ENCODE results near the gene MORC1. TPM values are rescaled to one million over a fixed set of nuclear protein-coding genes. Genes with fewer than 3 reads are reported as not detected.
"Not testable (repeated sequence)": the region's sequence is repeated elsewhere in the genome, so short reads cannot be mapped to it uniquely, and the experiment has no call there.

The MORC1 gene
- total RNA-seq (2014; rRNA removed; shearing (Covaris generic)): not detected in 2 replicates

- DNase-seq (ENCODE audit: low read depth): no peak
Observed at GRCh38 chr3:109117939-109118338, at the start of gene MORC1. MORC1 (minus strand) TSS chr3:109118134; CDS start chr3:109118059, 75 bp downstream.

DNA sequence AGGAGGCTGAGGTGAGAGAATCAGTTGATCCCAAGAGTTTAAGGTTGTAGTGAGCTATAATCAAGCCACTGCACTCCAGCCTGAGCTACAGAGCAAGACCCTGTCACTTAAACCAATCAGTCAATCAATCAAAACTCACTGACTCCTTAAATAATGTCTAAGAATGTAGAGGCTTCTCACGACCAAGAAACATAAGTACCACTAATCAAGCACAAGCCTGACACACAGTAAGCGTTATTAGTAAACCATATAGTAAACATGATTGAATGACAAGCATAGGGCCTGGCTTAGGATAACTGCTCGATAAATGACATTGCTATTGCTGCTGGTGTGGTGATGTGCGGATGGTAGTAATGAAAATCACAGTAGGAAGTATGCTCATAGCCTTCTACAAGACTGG, 48.0 kb upstream of the MORC1 start:
- DNase-seq (ENCODE audit: low read depth): no peak

GRCh38 chr3:109161487-109162123, 43.7 kb upstream of the MORC1 start:
- DNase-seq (ENCODE audit: low read depth): no peak

DNA sequence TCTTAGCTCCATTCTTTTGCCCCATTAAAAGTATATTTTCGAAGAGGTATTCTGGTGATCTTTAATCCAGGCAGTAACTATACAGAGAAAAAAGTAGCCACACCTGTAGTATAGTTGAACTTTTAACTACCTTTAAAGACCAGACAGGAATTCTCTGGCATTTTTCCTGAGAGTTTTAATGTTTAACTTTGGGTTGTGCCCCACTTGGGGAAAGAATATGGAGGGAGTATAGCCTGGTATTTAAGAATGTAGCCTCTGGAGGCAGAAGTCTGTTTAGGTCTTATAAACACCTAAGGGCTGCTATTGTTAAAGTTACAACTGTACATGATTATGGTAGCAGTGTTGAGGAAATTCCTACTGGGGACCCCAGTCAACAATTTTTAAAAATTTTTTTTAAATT, 37.9 kb upstream of the MORC1 start:
- DNase-seq (ENCODE audit: low read depth): no peak

- no peak for DNase-seq (ENCODE audit: low read depth)
Observed at GRCh38 chr3:109154979-109155378, 37.0 kb upstream of the MORC1 start.

DNA sequence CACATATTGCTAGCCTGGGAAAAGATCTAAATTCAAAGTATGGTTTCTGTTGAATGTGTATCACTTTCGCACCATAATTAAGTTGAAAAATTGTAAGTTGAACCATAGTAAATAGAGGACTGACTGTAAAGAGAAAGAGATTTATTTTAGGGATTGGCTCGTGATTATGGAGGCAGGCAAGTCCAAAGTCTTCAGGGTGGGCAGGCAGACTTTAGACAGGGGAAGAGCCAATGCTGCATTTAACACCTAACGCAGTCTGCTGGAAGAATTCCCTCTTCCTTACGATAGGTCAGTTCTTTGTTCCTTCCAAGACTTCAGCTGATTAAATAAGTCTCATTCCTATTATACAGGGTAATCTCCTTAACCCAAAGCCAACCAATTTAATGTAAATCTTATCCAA, 34.4 kb upstream of the MORC1 start:
- DNase-seq (ENCODE audit: low read depth): no peak

DNA sequence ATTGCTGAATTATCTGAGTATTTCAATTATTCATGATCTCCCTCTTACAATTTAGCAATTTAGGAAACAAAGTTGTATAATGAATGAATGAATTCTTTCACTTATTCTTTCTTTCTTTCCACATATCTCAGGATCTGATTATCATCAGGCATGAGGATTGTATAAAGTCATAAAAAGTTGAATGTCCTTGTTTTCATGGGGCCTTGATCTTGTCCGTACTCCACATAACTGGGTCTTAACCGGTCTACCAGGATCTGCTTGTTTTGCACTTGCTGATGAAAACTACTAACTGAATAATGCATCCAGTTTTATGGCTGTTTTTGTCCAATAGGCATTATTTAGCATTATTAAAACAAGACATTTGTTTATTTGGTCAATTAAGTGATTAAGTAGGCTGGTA, 31.1 kb upstream of the MORC1 start:
- no peak for DNase-seq (ENCODE audit: low read depth)

- no peak for DNase-seq (ENCODE audit: low read depth)
Observed at GRCh38 chr3:109143646-109144045, 25.7 kb upstream of the MORC1 start.

DNA sequence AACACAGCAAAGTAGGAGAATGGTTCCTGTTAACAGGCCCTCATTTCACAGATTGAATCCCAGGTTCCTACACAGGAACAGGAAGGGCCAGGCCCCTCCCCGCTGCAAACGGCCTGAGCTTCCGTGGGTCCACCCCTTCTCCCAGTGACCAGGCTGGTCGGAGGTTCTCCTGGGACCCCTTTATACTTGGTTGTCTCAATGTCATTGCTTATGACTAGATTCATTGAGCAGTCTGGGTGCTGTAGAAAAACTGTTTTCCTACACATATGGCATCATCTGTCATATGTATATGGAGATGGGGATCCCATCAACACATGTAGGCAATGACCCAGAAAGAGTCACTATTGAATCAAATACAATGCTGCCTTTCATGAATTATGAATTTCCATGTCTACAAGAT, 22.4 kb upstream of the MORC1 start:
- DNase-seq (ENCODE audit: low read depth): no peak

DNA sequence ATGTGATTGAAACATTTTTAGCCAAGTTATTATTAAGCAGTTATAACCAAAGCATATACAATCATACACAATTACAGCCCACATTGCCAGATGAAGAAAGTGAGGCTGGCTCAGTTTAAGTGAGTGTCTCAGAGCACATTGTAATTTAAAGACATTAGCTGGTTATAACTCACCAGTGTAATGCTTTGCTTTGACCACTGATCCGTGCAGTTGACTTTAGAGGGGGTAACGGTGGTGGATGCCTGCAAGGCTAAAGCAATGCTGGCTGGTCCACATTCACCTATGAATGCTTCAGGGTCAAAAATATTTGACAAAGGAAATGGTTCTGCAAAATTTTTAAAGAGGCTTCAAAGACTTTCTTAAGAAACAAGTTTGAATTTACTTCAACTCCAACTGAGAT, 19.8 kb upstream of the MORC1 start:
- DNase-seq (ENCODE audit: low read depth): no peak

GRCh38 chr3:109136523-109136922, 18.6 kb upstream of the MORC1 start, which contains the start of gene C3orf85:
C3orf85 (plus strand) TSS chr3:109136719; CDS start chr3:109136848, 129 bp downstream.
- no peak for DNase-seq (ENCODE audit: low read depth)

DNA sequence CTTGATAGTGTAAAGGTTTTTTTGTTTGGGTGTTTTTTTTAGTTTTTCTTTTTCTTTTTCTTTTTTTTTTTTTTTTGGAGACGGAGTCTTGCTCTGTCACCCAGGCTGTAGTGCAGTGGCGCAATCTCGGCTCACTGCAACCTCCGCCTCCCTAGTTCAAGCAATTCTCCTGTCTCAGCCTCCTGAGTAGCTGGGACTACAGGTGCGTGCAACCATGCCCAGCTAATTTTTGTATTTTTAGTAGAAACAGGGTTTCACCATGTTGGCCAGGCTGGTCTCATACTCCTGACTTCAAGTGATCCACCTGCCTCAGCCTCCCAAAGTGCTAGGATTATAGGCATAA, 15.5 kb upstream of the MORC1 start:
- not testable (repeated sequence) for DNase-seq (ENCODE audit: low read depth)

DNA sequence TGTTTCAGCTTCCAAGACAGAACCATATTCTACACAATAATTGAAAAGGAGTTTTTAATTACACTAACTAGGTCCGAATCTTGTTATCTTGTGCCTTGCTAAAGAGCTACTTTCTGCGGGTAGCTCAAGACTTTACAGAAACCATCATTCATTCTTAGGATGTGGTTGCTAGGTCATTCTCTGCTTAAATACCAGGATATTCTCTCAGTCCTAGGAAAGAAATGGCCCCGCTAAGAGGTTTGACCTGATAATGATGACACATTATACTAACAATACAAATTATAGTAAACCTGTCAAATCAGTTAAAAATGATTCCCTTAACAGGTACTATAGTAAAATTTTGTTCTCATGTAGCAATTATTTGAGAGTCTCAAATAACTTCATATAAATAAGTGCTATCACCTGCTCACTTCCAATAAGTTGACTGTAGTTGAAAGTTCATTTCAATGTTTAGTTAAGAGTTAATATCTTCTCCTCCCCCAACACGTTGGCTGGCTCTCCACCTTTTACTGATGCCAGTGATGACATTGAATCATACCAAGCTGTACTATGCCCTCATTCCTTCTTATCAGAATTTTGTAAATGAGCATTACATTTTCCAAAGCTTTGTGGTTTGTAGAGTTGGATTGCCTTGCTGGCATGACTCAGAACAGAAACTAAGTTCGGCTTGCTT, 15.0 kb upstream of the MORC1 start:
- DNase-seq (ENCODE audit: low read depth): peak; percentile 3

DNA sequence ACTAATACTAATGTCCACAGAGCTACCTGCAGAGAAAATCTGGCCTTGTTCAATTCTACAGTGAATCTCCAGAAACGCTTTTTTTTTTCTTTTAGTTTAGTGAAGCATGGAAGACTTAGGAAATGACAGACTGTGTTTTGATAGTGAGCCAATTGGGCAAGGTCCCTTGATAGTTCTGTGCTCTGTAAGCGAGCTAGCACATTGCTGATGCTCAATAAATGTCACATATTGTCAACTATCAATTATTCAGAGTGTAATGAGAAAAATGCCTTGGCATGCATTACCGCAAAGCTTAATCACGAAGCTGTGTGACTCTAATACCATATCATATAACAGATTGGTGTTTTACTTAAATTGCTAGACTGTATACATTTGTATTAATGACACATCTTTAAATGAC, 13.3 kb upstream of the MORC1 start:
- DNase-seq (ENCODE audit: low read depth): no peak

GRCh38 chr3:109127553-109127952, 9.6 kb upstream of the MORC1 start:
- DNase-seq (ENCODE audit: low read depth): no peak

GRCh38 chr3:109125902-109126301, 8.0 kb upstream of the MORC1 start:
- DNase-seq (ENCODE audit: low read depth): no peak

GRCh38 chr3:109122690-109123089, 4.8 kb upstream of the MORC1 start:
- no peak for DNase-seq (ENCODE audit: low read depth)

DNA sequence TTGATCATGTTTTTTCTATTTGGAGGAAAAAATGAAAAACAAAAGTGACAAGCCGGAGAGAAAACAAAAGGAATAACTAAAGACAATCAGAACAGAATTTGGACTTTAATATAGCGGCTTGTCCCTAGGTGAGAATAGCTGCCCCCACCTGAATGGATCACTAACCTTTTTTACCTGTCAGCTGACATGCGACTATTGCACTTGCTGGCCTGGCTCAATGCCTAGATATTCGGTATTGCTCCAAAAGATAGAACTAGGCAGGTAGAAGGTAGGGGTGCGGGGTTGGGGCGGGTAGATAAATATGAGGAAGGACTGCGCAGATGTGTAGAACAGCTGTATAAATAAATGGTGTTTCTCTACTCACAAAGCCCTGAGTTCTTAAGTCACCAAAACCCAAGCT, 650 bp upstream of the MORC1 start:
- no peak for DNase-seq (ENCODE audit: low read depth)

DNA sequence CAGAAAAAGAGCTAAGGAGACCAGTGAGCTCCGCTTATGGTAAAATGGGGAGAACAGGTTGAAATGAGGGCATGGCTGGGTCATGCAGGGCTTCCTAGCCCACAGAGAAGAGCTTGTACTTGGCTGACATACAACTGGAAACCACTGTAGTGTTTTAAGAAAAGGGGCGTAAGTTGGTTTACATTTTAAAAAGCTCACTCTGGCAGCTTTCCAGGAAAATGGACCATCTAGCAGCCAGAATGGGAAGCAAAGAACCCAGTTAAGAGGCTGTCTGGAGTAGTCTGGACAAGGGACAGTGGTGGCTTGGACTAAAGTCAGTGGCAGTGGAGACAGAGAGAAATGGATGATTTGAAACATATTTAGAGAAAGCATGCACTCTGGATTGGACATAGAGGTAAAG, 1.9 kb downstream of the MORC1 start:
- no peak for DNase-seq (ENCODE audit: low read depth)

DNA sequence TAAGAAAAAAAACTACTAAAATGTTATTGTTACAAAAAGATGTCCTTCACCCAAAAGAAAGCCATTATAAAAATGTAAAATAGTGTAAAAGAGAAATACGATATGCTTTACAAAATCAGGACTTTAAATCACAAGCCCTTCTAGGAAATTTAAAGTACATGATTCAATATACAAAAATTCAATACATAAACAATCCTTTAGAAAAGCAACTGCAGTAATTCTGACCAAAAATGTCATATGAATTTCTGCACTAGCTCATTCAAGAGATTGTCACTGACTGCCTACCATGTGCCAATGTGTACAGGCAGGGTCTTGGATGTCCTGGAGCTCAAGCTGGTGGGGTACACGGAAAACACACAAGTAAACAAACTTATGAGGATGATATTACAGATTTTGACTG, 2.5 kb downstream of the MORC1 start:
- DNase-seq (ENCODE audit: low read depth): no peak

DNA sequence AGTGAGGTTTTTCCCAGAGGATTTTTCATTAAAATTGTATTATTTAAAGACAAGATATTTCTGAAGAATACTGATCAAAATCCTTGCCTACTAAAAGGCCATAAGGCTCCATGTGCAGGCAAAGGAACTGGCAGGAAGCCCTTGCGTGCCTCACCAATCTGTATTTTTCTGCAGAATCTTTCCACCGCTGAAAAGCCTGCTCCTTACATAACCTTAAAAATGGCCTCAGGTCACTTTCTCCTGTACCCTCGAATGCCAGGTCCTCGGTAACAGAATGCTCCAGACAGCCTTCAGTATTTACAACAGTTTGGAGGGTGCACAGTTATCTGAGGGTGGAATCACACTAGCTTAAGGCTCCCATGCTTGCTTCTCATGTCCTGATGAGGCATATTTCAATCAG, 3.2 kb downstream of the MORC1 start:
- DNase-seq (ENCODE audit: low read depth): no peak

- no peak for DNase-seq (ENCODE audit: low read depth)
Observed at GRCh38 chr3:109112946-109113760, 4.8 kb downstream of the MORC1 start.

GRCh38 chr3:109109574-109109973, 8.4 kb downstream of the MORC1 start:
- no peak for DNase-seq (ENCODE audit: low read depth)

All from Daoy (cell line).